Activated B cell treated with CpG ODN at 0.5 μM for 24 hours (primary cell): ENCODE measurements around the gene NUMBL. TPM values are rescaled to one million over a fixed set of nuclear protein-coding genes. Genes with fewer than 3 reads are reported as not detected.

Experiments
- ATAC-seq: fragments of 200-7000 bp; cut with Tn5 transposase; one replicate; pipeline ENCODE4 v1.10.0; 2021; ENCODE audit warnings: low read depth, mild to moderate bottlenecking, moderate library complexity
- CTCF ChIA-PET: fragments of 350-600 bp; sonication (Branson Sonifier 250); formaldehyde crosslinking; loops from one replicate; lab custom pipeline; 2021; ENCODE audit warnings: antibody characterized with exemption; lab: Charles Lee
- POLR2A ChIA-PET: fragments of 350-600 bp; sonication (Branson Sonifier 250); formaldehyde crosslinking; loops from one replicate; lab custom pipeline; 2021; ENCODE audit warnings: antibody characterized with exemption; lab: Charles Lee
- DNase-seq: peaks from one replicate; pipeline ENCODE4 v3.0.0; 2022
- H3K27ac Mint-ChIP-seq: one replicate; pipeline ENCODE4 v1.8.0; 2020; ENCODE audit warnings: mixed read lengths
- H3K27me3 Mint-ChIP-seq: one replicate; pipeline ENCODE4 v1.8.0; 2021; ENCODE audit warnings: mixed read lengths
- H3K36me3 Mint-ChIP-seq: one replicate; pipeline ENCODE4 v1.8.0; 2021; ENCODE audit warnings: low read depth, mixed read lengths
- H3K4me1 Mint-ChIP-seq: one replicate; pipeline ENCODE4 v1.8.0; 2021; ENCODE audit warnings: mixed read lengths
- H3K4me3 Mint-ChIP-seq: one replicate; pipeline ENCODE4 v1.8.0; 2020; ENCODE audit warnings: mild to moderate bottlenecking, mixed read lengths
- H3K9me3 Mint-ChIP-seq: one replicate; pipeline ENCODE4 v1.8.0; 2020; ENCODE audit warnings: mixed read lengths
- intact Hi-C: fragments of 100-400 bp; cut with micrococcal nuclease; formaldehyde crosslinking; loops from one replicate; pipeline ENCODE4 v1.15.1; 2024
- total RNA-seq: library from RNA; stranded (reverse); gene quantifications from 2 replicates; pipeline ENCODE4 v1.2.3, GENCODE V29; 2022
- TF ChIP-seq, protein P1 (sequence below): fragments of 200-600 bp; IDR thresholded peaks from one replicate; pipeline ENCODE4 v1.8.0; 2022; ENCODE audit warnings: antibody characterized with exemption, mild to moderate bottlenecking

Gene NUMBL
- total RNA-seq, 1 donor from 2014 or later: 11.8 TPM

DNA sequence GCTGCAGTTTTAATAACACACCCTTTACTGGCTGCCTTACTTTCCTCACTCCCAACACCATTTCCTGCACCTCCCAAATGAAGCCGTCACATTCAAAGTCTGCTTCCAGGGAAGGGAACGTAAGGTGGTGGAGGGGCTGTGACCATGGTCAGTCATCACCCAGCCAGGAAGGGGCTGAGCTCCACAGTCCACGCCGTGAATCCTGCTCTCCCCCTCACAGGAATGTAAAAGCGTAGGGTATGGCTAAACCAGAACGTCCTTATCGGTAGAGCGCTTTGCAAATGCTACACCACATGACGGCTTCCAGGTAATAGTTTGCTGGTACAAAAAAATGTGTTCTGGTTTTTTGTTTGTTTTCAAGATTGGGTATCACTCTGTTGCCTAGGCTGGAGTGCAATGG lies 7.0 kb downstream of the NUMBL start:
- H3K9me3 Mint-ChIP-seq: no peaks in the 10 kb centered on the region
- no peak for DNase-seq
- H3K4me1 Mint-ChIP-seq: peaks cover 3% of the 10 kb centered on the region
- CTCF ChIA-PET: no interaction called here
- no peaks in the 10 kb centered on the region for H3K27me3 Mint-ChIP-seq
- no peak overlapping the region for H3K4me3 Mint-ChIP-seq
- POLR2A ChIA-PET: interaction anchor here (1.1 kb wide), 1 partner anchor 94 kb away, joined by 3 read pairs; the partner anchor contains the start of gene RAB4B
- intact Hi-C loops: loop anchor here (5.0 kb wide), 1 partner anchor 34 kb away; the partner anchor contains the start of genes COQ8B and ITPKC
- H3K27ac Mint-ChIP-seq: no peak overlapping the region
- peaks cover 22% of the 10 kb centered on the region for H3K36me3 Mint-ChIP-seq
- ATAC-seq: no peak
- TF ChIP-seq, protein P1, sequence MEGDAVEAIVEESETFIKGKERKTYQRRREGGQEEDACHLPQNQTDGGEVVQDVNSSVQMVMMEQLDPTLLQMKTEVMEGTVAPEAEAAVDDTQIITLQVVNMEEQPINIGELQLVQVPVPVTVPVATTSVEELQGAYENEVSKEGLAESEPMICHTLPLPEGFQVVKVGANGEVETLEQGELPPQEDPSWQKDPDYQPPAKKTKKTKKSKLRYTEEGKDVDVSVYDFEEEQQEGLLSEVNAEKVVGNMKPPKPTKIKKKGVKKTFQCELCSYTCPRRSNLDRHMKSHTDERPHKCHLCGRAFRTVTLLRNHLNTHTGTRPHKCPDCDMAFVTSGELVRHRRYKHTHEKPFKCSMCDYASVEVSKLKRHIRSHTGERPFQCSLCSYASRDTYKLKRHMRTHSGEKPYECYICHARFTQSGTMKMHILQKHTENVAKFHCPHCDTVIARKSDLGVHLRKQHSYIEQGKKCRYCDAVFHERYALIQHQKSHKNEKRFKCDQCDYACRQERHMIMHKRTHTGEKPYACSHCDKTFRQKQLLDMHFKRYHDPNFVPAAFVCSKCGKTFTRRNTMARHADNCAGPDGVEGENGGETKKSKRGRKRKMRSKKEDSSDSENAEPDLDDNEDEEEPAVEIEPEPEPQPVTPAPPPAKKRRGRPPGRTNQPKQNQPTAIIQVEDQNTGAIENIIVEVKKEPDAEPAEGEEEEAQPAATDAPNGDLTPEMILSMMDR: no peak

DNA sequence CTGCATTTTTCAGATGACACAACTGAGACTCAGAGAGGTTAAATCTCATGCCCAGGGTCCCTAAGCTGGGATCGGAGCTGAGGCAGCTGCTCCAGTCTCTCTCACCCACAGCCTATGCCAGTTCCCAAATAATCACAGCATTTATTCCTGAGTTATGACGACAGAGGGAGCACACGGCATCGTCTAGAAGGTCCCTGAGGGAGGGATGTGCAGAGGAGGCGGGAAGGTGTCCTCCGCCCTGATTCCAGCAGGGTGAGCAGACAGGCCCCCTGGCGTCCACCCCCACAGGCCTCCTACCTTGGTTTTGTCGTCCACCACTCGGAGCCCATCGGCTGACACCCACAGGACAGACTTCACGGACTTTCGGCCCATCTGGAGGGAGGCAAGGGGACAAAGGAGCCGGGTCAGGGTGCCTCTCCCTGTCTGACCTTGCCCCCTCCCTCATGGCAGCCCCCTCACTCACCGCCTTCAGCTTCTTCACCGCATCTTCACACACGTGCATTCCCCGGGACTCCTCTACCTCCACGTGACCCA lies 8.0 kb downstream of the NUMBL start:
- H3K9me3 Mint-ChIP-seq: no peaks in the 10 kb centered on the region
- CTCF ChIA-PET: no interaction called here
- DNase-seq (no peak), ATAC-seq (no peak)
- H3K27ac Mint-ChIP-seq: no peak overlapping the region
- TF ChIP-seq, protein P1: no peak
- no peak overlapping the region for H3K4me3 Mint-ChIP-seq
- no peaks in the 10 kb centered on the region for H3K27me3 Mint-ChIP-seq
- peaks cover 28% of the 10 kb centered on the region for H3K36me3 Mint-ChIP-seq
- intact Hi-C loops: loop anchor here (5.0 kb wide), 1 partner anchor 35 kb away; the partner anchor contains the start of genes COQ8B and ITPKC
- peaks cover 3% of the 10 kb centered on the region for H3K4me1 Mint-ChIP-seq
- POLR2A ChIA-PET: interaction anchor here (0.6 to 1.1 kb wide), 2 partner anchors 91 to 95 kb away, joined by 3 to 5 read pairs; partner anchors contain the start of gene RAB4B

DNA sequence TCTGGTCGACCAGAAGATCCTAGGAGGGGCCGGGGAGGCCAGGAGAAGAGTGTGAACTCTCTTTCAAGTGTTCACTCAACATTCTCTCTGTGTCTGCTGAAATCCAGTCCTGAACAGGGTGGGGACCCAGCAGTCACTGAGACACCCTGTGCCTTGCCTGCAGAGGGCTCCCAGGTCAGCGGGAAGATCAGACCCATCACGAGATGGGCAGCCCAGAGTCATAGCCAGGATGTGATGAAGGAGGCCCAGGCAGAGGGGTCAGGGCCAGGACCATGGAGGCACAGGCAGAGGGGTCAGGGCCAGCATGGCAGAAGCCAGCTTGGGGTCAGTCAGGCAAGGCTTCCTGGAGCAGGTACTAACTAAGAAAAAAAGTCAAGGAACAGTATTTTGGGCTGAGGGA lies 9.4 kb downstream of the NUMBL start:
- no peak for ATAC-seq
- H3K27me3 Mint-ChIP-seq: no peaks in the 10 kb centered on the region
- H3K27ac Mint-ChIP-seq: no peak overlapping the region
- TF ChIP-seq, protein P1: no peak
- ChIA-PET POLR2A (interaction anchor here (0.6 to 1.7 kb wide), 2 partner anchors 10 to 40 kb away, joined by 3 to 4 read pairs; partner anchors contain the start of gene NUMBL), CTCF (no interaction called here)
- H3K4me3 Mint-ChIP-seq: no peak overlapping the region
- peaks cover 28% of the 10 kb centered on the region for H3K36me3 Mint-ChIP-seq
- DNase-seq: no peak
- intact Hi-C loops: loop anchor here (5.0 kb wide), 1 partner anchor 36 kb away; the partner anchor contains the start of genes COQ8B and ITPKC
- H3K9me3 Mint-ChIP-seq: no peaks in the 10 kb centered on the region
- H3K4me1 Mint-ChIP-seq: no peaks in the 10 kb centered on the region

DNA sequence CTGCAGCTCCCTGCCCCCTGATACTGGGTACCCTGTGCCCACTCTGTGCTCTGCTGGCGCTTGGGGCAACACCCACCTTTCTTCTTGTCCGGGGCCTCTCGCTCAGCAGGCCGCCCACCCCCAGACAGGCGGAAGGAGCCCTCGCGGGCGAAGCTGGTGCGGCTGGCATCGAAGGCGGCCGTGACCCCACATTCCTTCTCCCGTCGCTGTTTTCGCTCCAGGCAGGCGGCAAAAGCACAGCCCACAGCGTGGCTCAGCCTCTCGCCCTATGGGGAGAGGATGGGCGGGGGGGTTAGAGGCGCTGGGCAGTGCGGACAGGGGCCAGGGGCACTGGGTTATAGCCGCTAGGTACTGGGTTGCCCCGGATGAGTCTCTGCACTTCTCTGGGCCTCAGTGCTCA lies 13.3 kb downstream of the NUMBL start:
- Mint-ChIP-seq H3K27ac (no peak overlapping the region), H3K4me1 (no peaks in the 10 kb centered on the region), H3K27me3 (no peaks in the 10 kb centered on the region), H3K4me3 (no peak overlapping the region), H3K9me3 (no peaks in the 10 kb centered on the region), H3K36me3 (peaks cover 21% of the 10 kb centered on the region)
- no peak for DNase-seq
- ATAC-seq: no peak
- CTCF ChIA-PET: no interaction called here
- intact Hi-C loops: no loop called here
- POLR2A ChIA-PET: no interaction called here
- TF ChIP-seq, protein P1: no peak

DNA sequence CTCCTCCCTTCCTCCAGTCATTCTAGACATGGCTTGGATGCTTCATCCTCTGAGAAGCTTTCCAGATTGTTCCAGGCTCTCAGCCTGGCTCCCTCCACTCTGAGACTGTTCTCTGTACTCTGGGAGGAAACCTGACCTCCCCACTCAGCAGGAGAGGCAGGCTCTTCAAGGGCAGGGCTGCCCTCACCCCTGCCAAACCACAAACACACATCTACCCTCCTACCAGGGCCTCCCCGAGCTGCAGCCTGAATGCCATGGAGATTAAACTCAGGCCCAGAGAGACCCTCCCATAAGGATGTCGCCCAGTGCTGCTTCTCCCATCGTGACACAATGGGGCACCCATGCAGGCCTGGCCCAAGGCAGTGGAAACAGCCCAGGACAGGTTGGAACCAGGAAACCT lies 16.2 kb downstream of the NUMBL start:
- H3K36me3 Mint-ChIP-seq: peaks cover 22% of the 10 kb centered on the region
- H3K4me1 Mint-ChIP-seq: no peaks in the 10 kb centered on the region
- CTCF ChIA-PET: no interaction called here
- no peak overlapping the region for H3K27ac Mint-ChIP-seq
- POLR2A ChIA-PET: no interaction called here
- no peak for DNase-seq
- peaks cover 3% of the 10 kb centered on the region for H3K9me3 Mint-ChIP-seq
- H3K4me3 Mint-ChIP-seq: no peak overlapping the region
- TF ChIP-seq, protein P1: no peak
- intact Hi-C loops: no loop called here
- no peak for ATAC-seq
- H3K27me3 Mint-ChIP-seq: no peaks in the 10 kb centered on the region
